Activated CD8-positive, alpha-beta memory T cell treated with anti-CD3 and anti-CD28 coated beads, Interleukin-2, amount 50 U/mL, for 24 hours (primary cell): ENCODE measurements around the gene AP2S1.
A peak's percentile ranks its signal among the peaks of the same experiment; 100 is the strongest.
"Not testable (repeated sequence)": the region's sequence is repeated elsewhere in the genome, so short reads cannot be mapped to it uniquely, and the experiment has no call there.

Experiments
- DNase-seq: peaks from one replicate; pipeline ENCODE4 v3.0.0-alpha.2; 2020; ENCODE audit errors: extremely low read depth

Gene AP2S1

GRCh38 chr19:46804432-46804831 is 46.2 kb downstream of the AP2S1 start:
- not testable (repeated sequence) for DNase-seq

GRCh38 chr19:46803555-46803954 is 47.1 kb downstream of the AP2S1 start:
- no peak for DNase-seq

- no peak for DNase-seq
Measured at GRCh38 chr19:46802152-46802551, 48.5 kb downstream of the AP2S1 start.

- no peak for DNase-seq
Measured at GRCh38 chr19:46798713-46799112, 51.9 kb downstream of the AP2S1 start.

- DNase-seq = no peak
Measured at GRCh38 chr19:46797881-46798280, 52.8 kb downstream of the AP2S1 start.

GRCh38 chr19:46791944-46792343 is 58.7 kb downstream of the AP2S1 start:
- DNase-seq = no peak

GRCh38 chr19:46789371-46789770 is 61.3 kb downstream of the AP2S1 start:
- DNase-seq = no peak

- DNase-seq = no peak
Measured at GRCh38 chr19:46788968-46789338, 61.7 kb downstream of the AP2S1 start.

GRCh38 chr19:46788262-46788967 is 62.2 kb downstream of the AP2S1 start, which contains the start of gene SLC1A5:
Gene SLC1A5 (minus strand): TSS chr19:46788594. CDS start chr19:46787965, 629 bp downstream.
- DNase-seq = peak; percentile 97
